Dermis blood vessel endothelial cell (primary cell): ENCODE data around the gene ARL5A. TPM values are rescaled to one million over a fixed set of nuclear protein-coding genes. Genes with fewer than 3 reads are reported as not detected.
"Not testable (repeated sequence)": the region's sequence is repeated elsewhere in the genome, so short reads cannot be mapped to it uniquely, and the experiment has no call there.

Experiments
- DNase-seq: peaks from one replicate; pipeline ENCODE4 v3.0.0; 2010
- total RNA-seq: library from RNA; depleted of rRNA; stranded (reverse); fragments of >200 nt; gene quantifications from 2 replicates; pipeline ENCODE4 v1.2.3, GENCODE V29; 2014

ARL5A gene
- total RNA-seq, 1 donor from 2014 or later: 134 TPM

DNA sequence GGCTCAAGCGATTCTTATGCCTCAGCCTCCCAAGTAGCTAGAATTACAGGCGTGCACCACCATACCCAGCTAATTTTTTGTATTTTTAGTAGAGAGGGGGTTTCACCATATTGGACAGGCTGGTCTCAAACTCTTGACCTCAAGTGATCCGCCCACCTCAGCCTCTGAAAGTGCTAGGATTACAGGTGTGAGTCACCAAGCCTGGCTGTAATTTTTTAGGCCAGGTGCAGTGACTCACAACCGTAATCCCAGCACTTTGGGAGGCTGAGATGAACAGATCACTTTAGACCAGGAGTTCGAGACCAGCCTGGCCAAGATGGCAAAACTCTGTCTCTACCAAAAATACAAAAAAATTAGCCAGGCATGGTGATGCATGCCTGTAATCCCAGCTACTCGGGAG is 33.8 kb downstream of the ARL5A start:
- not testable (repeated sequence) for DNase-seq

DNA sequence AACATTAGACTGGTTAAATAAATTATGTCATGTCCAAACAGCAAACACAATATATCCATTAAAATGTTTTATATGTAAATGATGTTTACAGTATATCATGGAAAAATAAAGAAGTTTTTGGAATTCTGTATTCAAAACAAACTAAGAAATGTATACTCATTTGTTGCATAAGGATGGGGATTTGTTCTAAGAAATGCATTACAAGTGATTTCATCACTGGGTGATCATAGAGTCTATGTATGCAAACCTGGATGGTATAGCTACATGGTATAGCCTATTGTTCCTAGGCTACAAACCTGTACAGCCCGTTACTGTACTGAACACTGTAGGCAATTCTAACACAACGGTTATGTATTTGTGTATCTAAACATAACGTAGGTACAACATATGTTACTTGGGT is 35.1 kb downstream of the ARL5A start:
- DNase-seq: no peak

DNA sequence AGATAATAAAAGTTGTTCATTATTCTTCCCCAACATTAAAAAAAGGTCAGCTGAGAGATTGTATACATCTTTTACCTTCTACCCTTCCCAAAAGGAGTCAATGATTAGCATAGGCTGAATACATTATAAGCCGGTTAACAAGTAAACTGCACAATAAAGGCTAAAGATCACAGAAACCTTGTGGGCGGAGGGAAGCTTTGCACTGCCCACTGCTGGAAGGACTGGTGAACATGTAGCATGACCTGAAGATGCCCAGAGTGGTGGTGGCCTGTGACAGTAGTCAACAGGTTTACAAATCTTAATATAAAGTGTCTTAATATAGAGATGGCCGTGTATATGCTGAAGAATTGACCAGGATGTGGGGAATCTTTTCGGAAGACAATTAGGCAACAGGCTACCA is 35.6 kb downstream of the ARL5A start:
- DNase-seq: no peak

DNA sequence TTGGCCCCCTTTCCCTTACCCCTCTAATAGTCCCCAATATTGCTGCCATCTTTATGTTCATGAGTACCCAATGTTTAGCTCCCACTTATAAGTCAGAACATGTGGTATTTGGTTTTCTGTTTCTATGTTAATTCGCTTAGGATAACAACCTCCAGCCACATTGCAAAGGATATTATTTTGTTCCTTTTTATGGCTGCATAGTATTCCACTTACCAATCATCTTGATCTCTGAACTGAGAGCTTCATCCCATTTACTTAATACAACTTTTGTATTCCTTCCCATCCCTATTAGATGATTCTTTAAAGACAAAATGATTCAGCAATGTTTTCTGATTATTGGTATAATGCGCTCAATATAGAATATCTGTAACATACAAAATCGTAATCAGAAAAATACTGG is 36.7 kb downstream of the ARL5A start:
- no peak for DNase-seq

DNA sequence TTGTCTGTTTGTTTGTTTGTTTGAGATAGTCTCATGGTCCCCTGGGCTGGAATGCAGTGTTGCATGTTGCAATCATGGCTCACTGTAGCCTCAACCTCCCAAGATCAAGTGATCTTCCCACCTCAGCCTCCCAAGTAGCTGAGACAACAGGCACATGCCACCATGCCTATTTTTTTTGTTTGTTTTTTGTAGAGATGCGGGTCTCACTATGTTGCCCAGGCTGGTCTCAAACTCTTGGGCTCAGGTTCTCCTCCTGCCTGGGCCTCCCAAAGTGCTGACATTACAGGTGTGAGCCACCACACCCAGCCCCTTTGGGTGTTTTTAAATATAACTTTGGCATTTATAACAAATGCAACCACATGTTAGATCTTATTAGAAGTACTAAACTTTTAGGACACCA is 37.5 kb downstream of the ARL5A start:
- DNase-seq: no peak

DNA sequence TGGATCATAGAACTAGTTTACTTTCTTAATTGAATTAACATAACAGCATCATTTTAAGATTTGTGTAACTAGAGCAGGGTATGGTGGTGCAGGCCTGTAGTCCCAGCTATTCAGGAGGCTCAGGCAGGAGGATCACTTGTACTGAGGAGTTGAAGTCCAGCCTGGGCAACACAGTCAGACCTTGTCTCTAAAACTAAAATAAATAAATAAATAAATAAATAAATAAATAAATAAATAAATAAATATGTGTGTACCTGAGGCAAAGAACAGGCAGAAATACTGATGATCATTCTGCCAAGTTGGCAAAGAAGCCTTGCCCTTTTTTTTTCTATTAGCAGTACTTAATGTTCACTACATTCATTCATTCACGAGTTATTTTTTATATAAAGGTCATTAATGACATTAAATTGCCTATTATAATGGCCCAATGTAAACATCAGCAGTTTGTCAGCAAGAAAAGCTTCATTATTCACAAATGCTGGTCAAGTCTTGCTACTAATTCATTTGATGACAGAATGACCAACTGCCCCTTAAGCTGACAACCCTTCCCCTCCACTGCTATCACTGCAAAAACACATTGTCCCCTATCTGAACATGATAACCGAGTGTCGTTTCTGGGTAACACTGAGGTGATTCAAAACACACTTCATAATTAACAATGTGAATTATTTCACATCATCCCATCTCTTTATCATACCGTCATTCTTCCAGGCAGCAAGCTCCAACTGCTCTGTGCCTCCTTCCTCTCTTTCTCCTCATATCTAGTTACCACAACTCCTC is 39.0 kb downstream of the ARL5A start:
- DNase-seq: no peak

DNA sequence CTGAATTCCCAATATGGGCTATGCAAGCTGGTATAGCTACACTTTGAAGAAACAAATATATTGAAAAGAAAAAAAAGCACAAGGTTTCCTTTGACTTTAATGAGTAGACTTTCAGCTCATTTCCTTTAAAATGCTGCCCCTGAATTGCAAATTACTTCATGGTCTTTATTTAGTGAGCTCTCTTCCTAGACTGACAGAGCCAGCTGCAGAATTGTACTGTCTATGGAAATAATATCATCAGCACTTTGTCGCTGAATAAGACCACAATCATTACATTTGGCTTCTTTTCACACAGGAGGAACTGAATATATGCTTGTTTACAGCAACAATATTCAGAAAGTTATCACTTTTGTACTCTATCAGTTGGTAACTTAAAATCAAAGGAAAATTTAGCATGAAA is 41.7 kb downstream of the ARL5A start:
- no peak for DNase-seq

DNA sequence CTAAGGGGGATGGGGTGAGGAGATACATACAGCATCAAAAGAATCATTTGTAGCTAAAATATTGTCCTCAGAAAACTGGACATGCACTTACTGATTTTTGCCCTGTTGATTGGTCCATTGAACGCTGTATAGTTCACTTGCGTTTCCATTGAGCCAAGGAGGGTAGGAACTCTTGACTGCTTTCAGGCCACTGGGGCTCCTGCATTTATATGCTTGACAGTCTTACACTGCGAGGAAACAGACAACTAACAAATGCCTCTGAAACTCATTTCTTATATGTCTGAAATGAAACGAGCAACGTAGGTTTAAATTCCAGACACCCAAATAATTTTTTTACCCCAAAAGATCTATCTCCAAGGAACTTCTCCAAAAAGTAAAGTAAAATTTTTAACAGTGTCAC is 42.1 kb downstream of the ARL5A start:
- no peak for DNase-seq

DNA sequence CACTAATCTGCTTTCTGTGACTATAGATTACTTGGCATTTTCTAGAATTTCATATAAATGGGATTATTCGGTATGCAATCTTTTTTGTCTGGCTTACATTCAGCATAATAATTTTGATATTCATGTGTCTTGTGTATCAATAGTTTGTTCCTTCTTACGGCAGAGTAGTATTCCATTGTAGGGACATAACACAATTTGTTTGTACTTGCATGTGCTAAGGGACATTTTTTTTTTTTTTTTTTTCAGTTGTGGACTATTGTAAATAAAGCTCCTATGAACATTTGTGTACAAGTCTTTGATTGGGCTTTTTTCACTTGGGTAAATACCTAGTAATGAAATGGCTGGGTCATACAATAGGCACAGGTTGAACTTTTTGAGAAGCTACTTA is 45.1 kb downstream of the ARL5A start:
- DNase-seq: no peak

DNA sequence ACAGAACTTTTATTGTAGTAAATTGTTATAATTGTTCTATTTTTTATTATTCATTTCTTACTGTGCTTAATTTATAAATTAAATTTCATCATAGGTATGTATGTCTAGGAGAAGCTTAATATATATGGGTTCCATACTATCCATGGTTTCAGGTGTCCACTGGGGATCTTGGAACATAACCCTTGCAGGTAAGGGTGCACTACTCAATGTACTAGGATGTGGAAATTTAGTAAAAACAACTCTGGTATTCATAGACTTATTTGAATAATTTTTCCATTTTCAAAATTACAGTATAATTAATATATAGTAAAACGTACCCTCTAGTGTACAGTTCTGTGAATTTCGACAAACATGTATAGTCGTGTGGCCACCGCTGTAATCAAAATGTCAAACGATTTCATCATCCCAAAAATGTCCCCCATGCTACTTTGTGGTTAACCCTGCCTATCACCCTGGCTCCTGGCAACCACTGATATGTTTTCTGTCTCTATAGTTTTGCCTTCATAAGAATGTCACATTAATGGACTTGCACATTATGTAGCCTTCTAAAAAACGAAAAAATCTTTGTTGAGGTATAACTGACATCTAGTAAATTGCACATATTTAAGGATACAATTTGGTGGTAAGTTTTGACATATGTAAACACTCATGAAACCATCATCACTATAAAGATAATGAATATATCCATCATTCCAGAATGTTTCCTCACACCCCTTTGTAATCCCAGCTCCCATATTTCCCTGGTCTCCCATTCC is 45.7 kb downstream of the ARL5A start:
- DNase-seq: no peak

DNA sequence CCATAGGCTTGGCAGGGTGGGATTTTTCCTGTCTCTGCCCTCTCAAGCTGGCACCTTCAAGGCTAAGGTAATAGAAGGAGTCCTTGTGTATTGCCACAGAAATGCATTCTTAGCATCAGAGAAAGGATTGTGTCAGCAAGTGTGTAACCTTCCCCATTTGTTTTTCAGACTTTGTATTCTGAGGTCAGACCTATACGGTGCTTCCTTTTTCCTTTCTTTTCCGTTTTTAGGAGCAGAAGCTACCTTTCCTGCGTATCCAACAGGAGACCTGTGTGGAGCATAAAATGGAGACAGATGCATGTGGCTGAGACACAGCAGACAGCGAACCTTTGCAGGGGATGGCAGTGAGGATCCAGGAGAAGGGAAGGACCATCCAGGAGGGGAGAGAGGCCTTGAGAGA is 46.6 kb downstream of the ARL5A start:
- no peak for DNase-seq

DNA sequence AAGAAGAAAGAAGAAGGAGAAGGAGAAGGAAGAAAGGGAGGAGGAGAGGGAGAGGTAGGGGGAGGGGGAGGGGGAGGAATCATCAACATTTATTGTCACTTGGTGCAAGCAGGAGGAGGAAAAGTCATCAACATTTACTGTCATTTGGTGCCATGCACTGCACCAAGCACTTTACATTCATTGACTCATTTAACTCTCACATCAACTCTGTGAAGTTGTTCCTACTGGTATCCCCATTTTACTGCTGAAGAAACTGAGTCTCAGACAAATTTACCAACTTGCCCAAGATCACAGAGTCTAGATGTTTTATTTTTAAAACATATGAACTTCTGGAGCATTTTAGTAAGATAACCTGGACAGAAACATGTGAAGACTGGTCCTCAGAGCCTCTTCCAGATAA is 47.3 kb downstream of the ARL5A start:
- DNase-seq: no peak

DNA sequence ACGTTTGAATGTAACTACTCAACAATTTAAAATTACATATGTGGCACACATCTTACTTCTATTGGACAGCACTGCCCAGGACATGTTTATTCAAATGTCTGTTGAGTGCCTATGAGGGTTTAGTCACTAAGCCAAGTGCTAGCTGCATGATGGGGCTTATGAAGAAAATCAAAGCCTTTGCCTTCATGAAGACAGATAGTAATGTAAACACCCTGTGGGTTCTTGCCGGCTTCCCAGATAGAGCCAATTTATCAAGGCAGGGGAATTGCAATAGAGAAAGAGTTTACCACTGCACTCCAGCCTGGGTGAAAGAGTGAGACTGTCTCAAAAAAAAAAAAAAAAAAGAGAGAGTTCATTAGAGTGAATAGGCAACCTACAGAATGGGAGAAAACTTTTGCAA is 50.3 kb downstream of the ARL5A start:
- no peak for DNase-seq

DNA sequence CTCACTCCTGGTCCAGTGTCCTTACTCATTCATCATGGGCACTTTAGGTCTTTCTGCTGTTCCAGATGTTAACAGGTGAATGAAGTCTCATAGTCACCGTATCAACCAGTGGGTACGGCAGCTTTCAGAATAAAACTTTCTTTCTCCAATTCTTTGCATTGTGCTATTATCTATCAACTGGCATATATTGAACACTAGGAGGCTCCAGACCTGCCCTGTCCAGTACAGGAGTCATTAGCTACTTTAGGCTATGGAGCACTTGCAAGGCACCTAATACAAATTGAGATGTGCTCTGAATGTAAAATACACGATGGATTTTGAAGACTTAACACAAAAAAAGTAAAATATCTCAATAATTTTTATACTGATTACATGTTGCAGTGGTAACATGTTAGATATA is 50.7 kb downstream of the ARL5A start:
- no peak for DNase-seq

DNA sequence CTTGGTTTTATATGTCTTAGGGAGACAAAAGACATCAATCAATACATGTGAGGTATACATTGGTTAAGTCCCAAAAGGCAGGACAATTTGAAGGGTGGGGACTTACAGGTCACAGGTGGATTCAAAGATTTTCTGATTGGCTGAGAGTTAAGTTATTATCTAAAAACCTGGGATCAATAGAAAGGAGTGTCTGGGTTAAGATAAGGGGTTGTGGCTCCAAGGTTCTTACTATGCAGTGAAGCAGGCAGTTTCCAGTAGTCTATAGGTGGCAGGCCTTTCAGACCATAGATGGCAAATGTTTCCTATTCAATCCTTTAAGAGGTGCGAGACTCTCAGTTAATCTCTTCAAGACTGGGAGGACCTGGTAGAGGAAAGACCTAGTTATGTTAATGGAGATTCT is 51.9 kb downstream of the ARL5A start:
- no peak for DNase-seq

DNA sequence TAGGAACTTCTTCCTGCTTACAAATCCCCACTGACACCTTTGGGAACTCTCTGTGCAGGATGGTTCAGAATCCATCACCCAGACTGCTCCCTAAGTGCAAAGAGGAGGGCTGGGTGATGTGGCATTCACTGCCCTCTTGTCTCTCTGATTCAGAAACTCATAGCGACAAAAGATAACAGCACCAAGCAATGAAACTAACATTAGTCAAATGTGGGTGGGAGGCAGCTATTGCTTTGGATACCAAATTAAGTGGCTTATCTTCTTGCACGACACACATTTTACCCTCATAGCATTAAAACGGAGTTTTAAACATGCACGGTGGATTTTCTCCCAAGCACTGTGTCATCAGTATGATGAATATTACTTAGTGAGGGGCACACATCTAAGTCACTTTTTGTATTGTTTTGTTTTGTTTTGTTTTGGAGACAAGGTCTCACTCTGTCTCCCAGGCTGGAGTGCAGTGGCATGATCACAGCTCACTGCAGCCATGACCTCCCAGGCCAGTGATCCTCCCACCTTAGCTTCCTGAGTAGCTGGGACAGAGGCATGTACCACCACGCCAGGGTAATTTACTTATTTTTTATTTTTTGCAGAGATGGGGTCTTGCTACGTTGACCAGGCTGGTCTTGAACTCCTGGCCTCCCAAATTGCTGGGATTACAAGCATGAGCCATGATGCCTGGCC is 53.0 kb downstream of the ARL5A start:
- DNase-seq: no peak

DNA sequence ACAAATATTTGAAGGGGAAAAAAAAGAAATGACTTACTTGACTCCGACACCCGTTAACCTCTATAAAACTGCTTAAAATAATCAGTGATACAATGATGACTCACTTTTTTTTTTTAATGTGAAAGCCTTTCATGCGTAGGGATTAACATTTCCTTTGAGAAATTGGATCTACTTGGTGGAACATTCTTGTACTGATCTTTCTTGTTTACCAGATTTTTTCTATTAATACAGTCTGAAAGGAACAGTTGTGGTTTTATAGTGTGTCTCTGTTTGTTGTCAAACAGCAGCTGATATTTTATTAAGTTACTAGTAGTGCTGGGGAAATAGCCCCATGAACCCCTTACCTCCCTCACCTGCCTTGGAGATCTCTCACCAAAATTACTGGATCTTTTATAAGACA is 53.7 kb downstream of the ARL5A start:
- DNase-seq: peak; percentile 57

DNA sequence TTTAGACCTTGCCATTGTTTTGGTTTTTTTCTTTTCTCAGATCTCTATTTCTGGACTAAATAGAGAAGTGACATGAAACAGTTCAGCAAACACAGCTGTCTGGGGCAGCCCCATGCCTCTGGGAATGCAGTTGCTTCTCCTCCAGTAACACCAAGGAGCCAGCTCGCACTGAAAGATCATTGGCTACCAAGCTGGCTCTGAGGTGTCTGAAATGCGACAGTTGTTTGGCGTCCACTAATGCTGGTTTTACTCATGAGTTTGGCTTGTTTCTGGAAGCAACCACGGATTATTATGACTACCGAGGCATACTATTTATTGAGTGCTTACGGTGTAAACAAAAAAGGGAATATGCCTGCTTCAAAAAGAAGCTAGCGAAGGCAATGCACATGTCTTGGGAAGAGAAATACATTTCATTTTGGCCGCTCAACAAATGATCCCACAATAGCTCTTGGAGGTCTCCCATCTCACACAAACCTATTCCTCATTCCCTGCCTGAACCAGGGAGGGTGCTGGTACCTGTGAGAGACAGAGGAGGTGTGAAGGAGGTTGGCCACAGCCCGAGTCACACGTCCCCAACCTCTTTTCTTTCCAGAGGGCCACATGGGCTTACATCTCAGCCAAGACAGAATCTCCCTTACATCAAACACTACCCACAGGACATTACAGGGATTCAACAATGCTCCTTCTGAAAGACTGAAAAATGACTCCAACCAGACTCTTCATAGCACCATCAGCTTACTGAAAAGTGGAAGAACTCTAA is 56.4 kb downstream of the ARL5A start:
- no peak for DNase-seq

DNA sequence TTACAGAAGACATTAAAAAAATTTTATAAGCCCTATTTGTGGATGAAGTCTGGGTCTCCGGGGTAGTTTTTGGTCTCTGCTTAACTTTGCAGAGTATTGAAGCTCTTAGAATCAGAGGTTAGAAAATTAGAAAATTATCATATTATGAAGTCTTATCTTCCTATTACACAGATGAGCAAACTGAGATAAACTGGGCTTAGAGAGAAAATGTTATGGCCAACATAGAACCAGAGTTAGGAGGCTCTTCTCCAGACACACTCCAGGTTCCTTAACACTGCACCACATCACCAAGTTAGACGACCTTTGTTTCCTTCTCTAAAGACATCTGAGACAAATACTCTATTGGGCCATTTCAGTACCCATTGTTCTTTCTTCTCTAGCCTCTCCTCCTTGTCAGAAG is 57.2 kb downstream of the ARL5A start:
- no peak for DNase-seq

DNA sequence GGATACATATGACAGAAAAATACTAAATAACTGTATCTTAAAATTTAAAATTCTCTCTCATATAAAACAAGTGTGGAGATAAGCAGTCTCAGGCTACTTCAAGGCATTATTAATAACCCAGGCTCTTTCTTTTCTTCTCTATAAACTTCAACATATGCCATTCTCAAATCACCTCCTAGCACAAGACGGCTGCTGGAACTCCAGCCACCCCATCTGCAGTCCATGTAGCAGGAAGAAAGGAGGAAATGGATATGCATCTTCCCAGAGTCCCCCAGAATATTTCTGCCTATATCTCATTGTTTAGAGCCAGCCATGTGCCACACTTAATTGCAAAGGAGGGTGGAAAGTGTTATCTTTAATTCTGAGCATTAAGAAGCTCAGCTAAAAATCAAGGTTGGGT is 58.6 kb downstream of the ARL5A start:
- DNase-seq: no peak

DNA sequence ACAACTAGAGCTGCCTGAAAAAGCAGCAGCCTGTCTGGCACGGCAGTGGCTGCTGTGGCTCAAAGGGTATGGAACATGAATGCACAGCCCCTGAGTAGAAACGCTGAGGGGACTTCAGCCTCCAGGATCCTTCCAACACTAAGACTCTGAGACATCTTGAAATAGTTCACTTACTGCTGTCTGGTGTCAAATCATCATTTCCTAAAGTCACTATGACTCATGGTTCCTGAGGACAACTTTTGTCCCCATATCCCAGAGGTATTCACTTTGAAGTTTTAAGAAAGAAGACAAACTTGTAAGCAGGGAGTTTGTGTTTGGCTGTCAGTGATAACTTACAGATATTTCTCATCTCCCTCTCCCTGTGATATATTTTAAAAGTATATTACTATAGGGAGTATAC is 60.7 kb downstream of the ARL5A start:
- peak; percentile 40 for DNase-seq

DNA sequence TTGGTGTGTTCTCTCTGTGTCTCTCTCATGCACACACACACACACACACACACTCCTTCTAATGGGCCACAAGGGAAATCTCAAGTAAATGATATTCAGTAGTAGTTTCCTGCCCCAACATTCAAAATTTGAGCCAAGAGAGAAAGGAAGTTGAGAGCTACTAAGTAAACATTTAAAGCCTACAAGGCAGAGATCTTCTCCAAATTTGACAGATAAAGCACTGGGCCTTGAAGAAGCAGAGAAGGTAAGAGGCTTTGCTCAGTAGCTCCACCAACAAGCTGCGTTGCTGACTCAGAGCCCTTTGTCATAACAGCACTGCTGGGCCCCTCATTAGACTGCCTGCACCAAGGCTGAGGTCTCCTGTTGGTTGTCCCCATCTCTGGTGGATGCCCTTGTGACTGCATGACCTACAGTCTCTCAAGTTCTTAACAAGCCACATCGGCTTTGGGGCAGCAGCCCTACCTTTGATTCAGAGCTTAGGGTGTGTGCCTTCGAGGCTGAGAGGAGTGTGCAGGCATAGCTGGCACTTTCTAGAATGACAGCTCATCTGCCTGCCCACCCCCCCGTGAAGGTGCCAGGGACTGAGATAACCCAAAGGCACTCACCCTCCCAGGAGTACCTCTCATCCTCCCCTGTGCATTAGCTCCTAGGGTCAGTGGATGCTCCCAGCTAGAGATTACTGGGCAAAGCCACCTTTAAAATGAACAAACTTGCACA is 61.6 kb downstream of the ARL5A start:
- DNase-seq: peak; percentile 37
